HepG2 (cell line): ENCODE measurements around the gene GJD3. TPM values are rescaled to one million over a fixed set of nuclear protein-coding genes. Genes with fewer than 3 reads are reported as not detected.

ENCODE experiments used
- ATAC-seq: fragments of 200-7000 bp; cut with Tn5 transposase; 3 replicates; pipeline ENCODE4 v1.9.1; 2020; ENCODE audit warnings: mild to moderate bottlenecking, moderate library complexity
- BruUV-seq: library from RNA; stranded (reverse); fragments of 400-500 nt; replicated peaks from 2 replicates; lab custom pipeline; 2021; lab: Mats Ljungman, UMichigan
- CTCF ChIA-PET: fragments of 300-600 bp; formaldehyde crosslinking; extraction: SDS; loops from one replicate; lab custom pipeline; 2021; ENCODE audit warnings: low total read pairs, inconsistent platforms, low intra/inter-chr PET ratio; lab: Yijun Ruan, JAX
- POLR2A ChIA-PET: fragments of 350-600 bp; sonication (Branson Sonifier 250); formaldehyde crosslinking; loops from one replicate; lab custom pipeline; 2020; ENCODE audit warnings: antibody characterized with exemption, inconsistent platforms; lab: Yijun Ruan, JAX
- DNase-seq: peaks from one replicate; pipeline ENCODE4 v3.0.0-alpha.2; 2015; ENCODE audit warnings: low spot score
- FAIRE-seq: peaks from 3 replicates; lab custom pipeline; 2011; peaks lifted over from hg19 to GRCh38; lab: Jason Lieb, UNC
- H2AFZ ChIP-seq: one replicate; pipeline ENCODE4 v1.6.1; 2011; ENCODE audit warnings: low read length, inconsistent platforms
- H3K27ac ChIP-seq: fragments of 300-600 bp; 3 replicates; pipeline ENCODE4 v1.8.0; 2011; ENCODE audit warnings: mixed run types, mild to moderate bottlenecking, mixed read lengths, low read length, inconsistent platforms; ENCODE audit not compliant: insufficient read depth; ENCODE audit errors: extremely low read length
- H3K27me3 ChIP-seq, 2 experiments: fragments of 200-600 bp in 1 of 2; 2 replicates in 1 of 2; 3 replicates in 1 of 2; pipeline versions ENCODE4 v1.6.0 to v1.8.0; 2011; ENCODE audit warnings: low read length in 2 of 2, mild to moderate bottlenecking in 2 of 2, moderate library complexity in 2 of 2, inconsistent platforms in 1 of 2; ENCODE audit not compliant: insufficient read depth in 2 of 2, control insufficient read depth in 1 of 2
- H3K36me3 ChIP-seq, 2 experiments: fragments of 200-600 bp in 1 of 2; replicated peaks in 1 of 2; 2 replicates in 1 of 2; 3 replicates in 1 of 2; pipeline versions ENCODE4 v1.5.1 to v1.8.0; 2011; ENCODE audit warnings: low read length in 2 of 2, inconsistent platforms in 1 of 2; ENCODE audit not compliant: insufficient read depth in 2 of 2, control insufficient read depth in 1 of 2
- H3K4me1 ChIP-seq: 2 replicates; pipeline ENCODE4 v1.5.1; 2012; ENCODE audit warnings: low read length, inconsistent platforms; ENCODE audit not compliant: insufficient read depth
- H3K4me2 ChIP-seq: 2 replicates; pipeline ENCODE4 v1.6.0; 2011; ENCODE audit warnings: low read depth, low read length, inconsistent platforms
- H3K4me3 ChIP-seq, 3 experiments: fragments of 200-600 bp in 1 of 3; sonication (generic), shearing (Covaris generic) in 1 of 3; replicated peaks in 1 of 3; 2 replicates each; pipeline ENCODE4 v1.5.1; 2011 to 2016; ENCODE audit warnings: low read length in 3 of 3, inconsistent platforms in 2 of 3, low read depth in 2 of 3, mild to moderate bottlenecking in 2 of 3, control low read depth in 1 of 3, mixed read lengths in 1 of 3; ENCODE audit not compliant: insufficient read depth in 1 of 3
- H3K79me2 ChIP-seq: one replicate; pipeline ENCODE4 v1.6.1; 2011; ENCODE audit warnings: low read length, inconsistent platforms; ENCODE audit not compliant: insufficient read depth
- H3K9ac ChIP-seq: 2 replicates; pipeline ENCODE4 v1.6.0; 2011; ENCODE audit warnings: mild to moderate bottlenecking, low read depth, low read length, inconsistent platforms; ENCODE audit not compliant: insufficient read depth
- H3K9me3 ChIP-seq: 2 replicates; pipeline ENCODE4 v1.5.1; 2012; ENCODE audit warnings: mild to moderate bottlenecking, low read length
- H4K20me1 ChIP-seq: 2 replicates; pipeline ENCODE4 v1.6.0; 2011; ENCODE audit warnings: inconsistent platforms, mild to moderate bottlenecking, low read length, moderate library complexity; ENCODE audit not compliant: insufficient read depth
- FOXO4 ChIP-seq: sonication (generic); formaldehyde crosslinking; conservative IDR thresholded peaks from 2 replicates; pipeline ENCODE4 v1.8.1; 2023; ENCODE audit warnings: missing genetic modification reagents
- ZBTB33 ChIP-seq: sonication (generic); formaldehyde crosslinking; IDR thresholded peaks from 2 replicates; pipeline ENCODE4 v1.4.0; 2020; ENCODE audit warnings: missing genetic modification reagents
- WGBS: methylation state at CpG from one replicate; pipeline ENCODE4 v1.1.6; 2017; ENCODE audit warnings: low lambda C conversion rate; 5-methylcytosine and 5-hydroxymethylcytosine counted together
- in situ Hi-C: cut with HindIII; loops from 2 replicates; pipeline ENCODE4 v1.10.0; 2017; ENCODE audit warnings: low pct_unique_long_range_greater_than_20kb; ENCODE audit not compliant: extremely low pct_ligation_motif_present
- intact Hi-C: fragments of 100-400 bp; cut with micrococcal nuclease; formaldehyde crosslinking; loops from one replicate; pipeline ENCODE4 v1.10.0; 2022; ENCODE audit not compliant: unreplicated experiment
- polyA plus RNA-seq, 8 experiments: library from polyadenylated mRNA; depleted of rRNA in 3 of 8; stranded (reverse) in 7 of 8; unstranded in 1 of 8; fragments of >200 nt; fragmentation: Illumina TruSeq in 4 of 8; extraction: Trizol in 4 of 8; gene quantifications; 2 replicates each; pipeline versions ENCODE4 v1.2.1 to v1.2.3, GENCODE V29; 2011 to 2016; ENCODE audit warnings: low read depth in 4 of 8, missing spikeins in 1 of 8, mixed read lengths in 1 of 8; ENCODE audit not compliant: insufficient read depth in 1 of 8
- total RNA-seq, 5 experiments: library from RNA; depleted of rRNA; stranded (reverse); fragments of >200 nt; fragmentation: Illumina TruSeq; extraction: Trizol; gene quantifications; 2 replicates each; pipeline ENCODE4 v1.2.3, GENCODE V29; 2016; ENCODE audit warnings: low read depth in 1 of 5

The GJD3 gene
- total and polyA plus RNA-seq, 2 of the 13 experiments (the other 11 are each of a cell fraction or from before 2014, with no cell fraction given): not detected

GRCh38 chr17:40366076-40366860 is 1.7 kb upstream of the GJD3 start:
- H3K4me3 ChIP-seq: no peak overlapping the region
- in situ Hi-C loops: no loop called here
- H2AFZ ChIP-seq: no peak overlapping the region
- TF ChIP-seq FOXO4 (CRISPR knock-in tag) (0 out of 2 replicates have a peak, but pooled peaks have one; percentile 53), ZBTB33 (CRISPR knock-in tag) (no peak)
- DNase-seq (no peak), ATAC-seq (no peak), FAIRE-seq (no peak)
- H3K79me2 ChIP-seq: no peaks in the 10 kb centered on the region
- 0 out of 5 replicates have a peak, but pooled peaks cover 0 to 4% of the 10 kb centered on the region in 2 experiments for H3K27me3 ChIP-seq
- H3K27ac ChIP-seq: no peak overlapping the region
- ChIA-PET CTCF (no interaction called here), POLR2A (interaction anchor here (0.6 to 1.3 kb wide), 3 partner anchors 10 to 102 kb away, joined by 3 to 5 read pairs (median 4); no protein-coding TSS in a partner anchor)
- H3K4me1 ChIP-seq: peaks cover 23% of the 10 kb centered on the region
- no peak overlapping the region for H3K9ac ChIP-seq
- H3K9me3 ChIP-seq: no peaks in the 10 kb centered on the region
- no peaks in the 10 kb centered on the region for H3K36me3 ChIP-seq
- no peak overlapping the region for H3K4me2 ChIP-seq
- no peaks in the 10 kb centered on the region for H4K20me1 ChIP-seq
- intact Hi-C loops: no loop called here
- BruUV-seq: no TSS peak
- WGBS: 91% methylated on average over 18 of the region's 18 CpGs
